NCI-H460 (cell line): ENCODE measurements around the gene IGSF21. TPM values are rescaled to one million over a fixed set of nuclear protein-coding genes. Genes with fewer than 3 reads are reported as not detected.

Experiments
- DNase-seq: peaks from one replicate; pipeline ENCODE4 v3.0.0-alpha.2; 2016; ENCODE audit warnings: low read depth; ENCODE audit errors: extremely low read depth
- total RNA-seq: library from RNA; depleted of rRNA; stranded (reverse); fragments of >200 nt; shearing (Covaris generic); gene quantifications from 2 replicates; pipeline ENCODE4 v1.2.3, GENCODE V29; 2014

IGSF21 gene
- total RNA-seq, 1 experiment from 2014 or later, result not detected

DNA sequence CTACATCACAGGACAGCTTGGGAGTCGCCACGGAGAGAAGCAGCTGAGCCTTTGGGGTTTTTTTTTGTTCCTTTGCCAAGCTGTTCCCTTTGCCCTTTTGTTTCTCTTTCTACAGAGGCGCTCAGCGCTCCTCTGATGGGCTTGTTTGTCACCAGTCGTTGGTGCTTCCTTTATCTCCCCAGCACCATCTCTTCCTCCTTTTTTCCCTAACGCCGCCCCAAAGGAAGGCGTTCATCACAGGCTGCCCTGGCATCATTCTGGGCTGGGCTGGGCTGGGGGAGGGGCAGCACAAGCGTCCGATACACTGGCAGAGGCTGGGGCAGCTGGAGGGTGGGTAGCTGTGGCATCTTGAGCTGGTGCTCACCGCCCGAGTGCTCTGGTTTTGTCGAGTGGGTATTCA, 10.5 kb downstream of the IGSF21 start:
- no peak for DNase-seq

GRCh38 chr1:18118491-18118890, 10.9 kb downstream of the IGSF21 start:
- DNase-seq, result no peak

DNA sequence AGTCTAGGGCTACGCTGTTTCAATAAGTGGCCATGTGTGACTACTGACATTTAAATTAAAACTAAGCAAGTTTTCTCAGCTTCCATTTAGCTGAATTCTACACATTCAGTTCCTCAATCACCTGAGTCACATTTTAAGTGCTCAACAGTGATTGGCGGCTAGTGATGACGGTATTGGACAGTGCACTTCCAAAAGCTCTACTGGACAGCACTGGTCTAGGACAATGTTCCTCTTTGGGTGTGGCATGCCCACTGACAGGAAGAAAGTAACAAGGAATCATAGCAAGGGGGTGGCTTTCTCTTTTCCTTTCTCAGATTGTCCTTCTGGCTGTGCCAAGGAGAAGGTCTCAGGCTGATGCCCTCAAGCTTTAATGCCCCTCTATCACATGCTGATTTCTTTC, 11.7 kb downstream of the IGSF21 start:
- no peak for DNase-seq

GRCh38 chr1:18119771-18120377, 12.3 kb downstream of the IGSF21 start:
- no peak for DNase-seq

DNA sequence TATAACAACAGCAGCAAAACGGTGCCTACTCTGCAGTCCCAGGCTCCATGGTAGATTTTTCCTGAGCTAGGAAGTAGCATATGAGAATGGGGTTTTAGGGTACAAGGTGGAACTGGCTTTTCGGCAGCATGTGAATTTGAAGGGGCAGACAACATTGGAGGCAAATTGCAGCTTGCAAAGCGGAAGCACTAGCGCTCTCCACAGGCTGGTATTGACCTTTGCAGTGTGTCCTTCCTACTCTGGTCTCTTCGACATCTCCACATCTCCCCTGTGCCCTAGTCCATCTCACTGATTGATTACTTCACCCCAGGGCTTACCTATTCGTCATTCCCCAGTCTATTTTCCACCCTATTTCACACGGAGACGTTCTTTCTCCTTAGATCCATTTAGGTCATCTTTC, 13.0 kb downstream of the IGSF21 start:
- no peak for DNase-seq

DNA sequence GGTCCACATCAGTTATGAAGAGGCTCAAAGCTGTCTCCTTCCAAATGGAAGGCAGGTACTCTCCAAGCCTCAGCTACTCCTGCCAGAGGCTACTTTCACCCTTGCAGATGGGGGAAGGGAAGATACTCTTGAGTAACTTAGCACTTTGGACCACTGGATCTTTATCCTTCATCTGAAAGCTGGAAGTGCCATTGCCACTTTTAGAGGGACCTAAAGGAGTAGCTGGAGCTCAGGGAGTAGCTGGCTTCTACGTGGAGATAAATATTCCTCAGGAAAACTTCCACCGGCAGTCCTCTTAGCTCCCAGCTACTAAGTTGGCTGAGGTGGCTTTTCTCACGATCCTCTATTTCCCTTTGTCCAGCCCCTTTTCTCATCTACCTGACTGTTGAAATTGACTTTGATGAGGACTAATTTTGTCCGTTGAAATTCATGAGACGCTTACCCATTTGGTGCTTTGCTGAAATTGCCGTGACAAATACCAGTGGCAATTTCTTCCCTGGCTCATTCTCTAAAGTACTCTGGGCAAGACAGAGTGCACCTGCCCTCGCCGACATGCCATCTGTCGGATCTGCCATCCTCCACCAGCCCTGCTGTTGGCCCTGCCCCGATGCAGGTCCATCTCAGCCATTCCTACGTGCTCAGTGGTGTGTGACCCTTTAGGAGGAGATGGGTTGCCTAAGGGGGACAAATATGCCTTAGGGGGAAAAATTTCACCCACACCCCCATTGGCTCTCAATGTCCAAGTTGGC, 13.6 kb downstream of the IGSF21 start:
- no peak for DNase-seq

DNA sequence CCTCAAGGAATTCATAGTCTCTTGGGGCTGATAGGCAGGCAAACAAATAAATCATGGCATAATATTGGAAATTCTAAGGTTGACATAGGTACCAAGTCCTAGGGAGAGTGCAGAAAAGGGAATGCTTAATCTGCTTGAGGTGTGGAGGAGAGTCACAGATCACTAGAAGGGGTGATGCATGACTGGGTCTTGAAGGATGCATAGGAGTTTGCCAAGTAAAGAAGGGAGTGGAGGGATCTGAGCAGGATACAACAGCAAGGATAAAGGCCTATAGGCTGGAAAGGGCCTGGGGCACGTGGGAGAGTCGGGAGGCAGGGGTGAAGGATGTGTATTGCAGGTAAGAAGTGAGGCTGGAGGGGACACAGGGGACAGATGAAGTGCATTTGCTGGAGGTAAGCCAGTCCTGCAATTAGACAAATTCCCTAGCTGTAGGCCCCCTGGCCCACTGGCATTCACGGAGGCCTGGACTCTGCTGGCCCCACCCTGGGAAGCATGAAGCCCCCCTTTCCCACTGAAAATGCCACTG, 15.9 kb downstream of the IGSF21 start:
- DNase-seq, result no peak

DNA sequence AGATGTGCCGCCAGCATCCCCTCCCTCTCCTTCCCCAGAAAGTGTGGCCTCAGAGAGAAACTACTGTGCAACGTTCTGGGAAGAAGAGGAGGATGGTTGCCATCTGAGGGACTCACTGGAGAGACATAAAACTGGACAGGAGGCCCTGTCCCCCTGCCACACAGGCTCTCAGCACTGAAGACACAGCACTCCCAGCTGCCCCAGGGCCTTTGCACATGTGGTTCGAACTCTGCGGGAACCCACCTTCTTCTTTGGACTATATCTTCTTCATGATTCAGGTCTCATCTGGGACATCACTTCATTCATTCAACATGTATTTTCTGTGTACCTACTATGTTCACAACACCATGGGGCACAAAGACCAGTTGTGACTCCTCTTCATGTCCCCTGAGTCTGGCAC, 17.4 kb downstream of the IGSF21 start:
- DNase-seq, result no peak

DNA sequence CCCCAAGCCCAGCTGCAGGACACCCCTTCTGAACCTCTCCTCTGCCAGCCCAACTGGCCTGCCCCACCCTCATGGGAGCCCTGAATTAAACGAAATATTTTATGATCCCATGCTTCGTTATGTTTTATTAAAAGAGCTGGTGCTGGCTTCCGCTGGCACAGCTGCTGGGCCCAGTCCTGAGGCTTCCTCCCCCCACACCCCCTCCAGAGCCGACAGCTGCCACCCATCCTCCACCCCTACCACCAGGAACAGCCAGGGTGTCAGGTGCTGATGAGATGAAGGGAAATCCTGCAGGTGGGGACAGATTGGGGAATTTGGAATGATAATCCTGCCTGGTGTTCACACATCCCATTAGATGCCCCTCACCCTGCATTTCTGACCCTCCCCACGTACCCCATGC, 19.0 kb downstream of the IGSF21 start:
- DNase-seq, result no peak

- no peak for DNase-seq
Measured at GRCh38 chr1:18128298-18128697, 20.7 kb downstream of the IGSF21 start.

DNA sequence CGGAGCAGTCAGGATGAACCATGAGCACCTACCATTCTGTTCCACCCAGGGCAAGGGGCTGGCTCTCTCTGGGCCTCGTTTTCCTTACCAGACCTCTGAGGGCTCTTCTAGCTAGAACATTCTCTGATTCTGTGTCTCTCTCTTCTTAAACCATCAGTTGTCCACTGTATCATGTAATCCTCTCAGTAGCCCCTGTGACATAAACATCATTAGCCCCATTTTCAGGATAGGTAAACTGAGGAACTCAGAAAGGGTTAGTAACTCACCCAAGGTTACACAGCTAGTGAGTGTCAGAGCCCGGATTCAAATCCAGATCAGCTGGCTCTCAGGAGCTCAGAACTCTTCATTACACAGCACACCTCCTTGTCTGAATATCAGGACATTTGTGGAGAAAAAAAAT, 22.8 kb downstream of the IGSF21 start:
- no peak for DNase-seq

- no peak for DNase-seq
Measured at GRCh38 chr1:18132022-18132710, 24.6 kb downstream of the IGSF21 start.

- no peak for DNase-seq
Measured at GRCh38 chr1:18132711-18133541, 25.3 kb downstream of the IGSF21 start.

- DNase-seq, result no peak
Measured at GRCh38 chr1:18134324-18135046, 26.9 kb downstream of the IGSF21 start.

- no peak for DNase-seq
Measured at GRCh38 chr1:18137759-18138345, 30.3 kb downstream of the IGSF21 start.

DNA sequence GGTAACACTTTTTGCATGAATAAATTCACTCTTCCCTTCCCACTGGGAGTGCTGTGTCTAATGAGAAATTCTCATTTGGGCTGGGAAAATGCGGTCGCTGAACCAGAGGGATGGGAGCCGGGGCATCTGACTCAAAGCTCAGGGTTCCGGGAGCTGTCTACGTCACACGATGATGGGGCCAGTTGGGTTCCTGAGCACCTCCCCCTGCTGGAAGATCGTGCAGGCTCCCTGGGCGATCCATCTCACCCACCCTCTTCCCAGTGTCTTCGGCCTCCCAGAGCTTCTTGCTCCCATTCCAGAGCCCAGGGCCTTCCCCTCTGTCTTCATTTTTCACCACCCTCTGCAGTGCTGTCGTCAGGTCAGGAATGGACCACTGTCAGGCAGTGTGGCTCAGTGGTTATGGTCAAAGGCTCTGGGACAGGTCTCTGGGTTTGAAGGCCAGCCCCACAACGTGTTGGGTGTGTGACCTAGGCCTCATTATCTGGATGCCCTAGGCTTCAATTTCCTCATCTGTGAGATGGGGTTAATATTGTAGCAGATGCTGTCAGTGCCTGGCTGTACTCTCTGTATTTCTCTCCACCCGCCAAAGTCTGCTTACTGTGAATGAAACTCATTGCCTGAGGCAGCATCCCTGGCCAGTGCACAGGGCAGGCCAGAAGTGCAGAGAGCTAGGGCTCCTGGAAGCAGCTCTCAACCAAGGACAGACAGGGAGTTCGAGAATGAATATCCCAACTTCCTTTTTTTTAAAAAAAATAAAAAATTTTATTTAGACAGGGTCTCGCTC, 31.8 kb downstream of the IGSF21 start:
- DNase-seq, result no peak

DNA sequence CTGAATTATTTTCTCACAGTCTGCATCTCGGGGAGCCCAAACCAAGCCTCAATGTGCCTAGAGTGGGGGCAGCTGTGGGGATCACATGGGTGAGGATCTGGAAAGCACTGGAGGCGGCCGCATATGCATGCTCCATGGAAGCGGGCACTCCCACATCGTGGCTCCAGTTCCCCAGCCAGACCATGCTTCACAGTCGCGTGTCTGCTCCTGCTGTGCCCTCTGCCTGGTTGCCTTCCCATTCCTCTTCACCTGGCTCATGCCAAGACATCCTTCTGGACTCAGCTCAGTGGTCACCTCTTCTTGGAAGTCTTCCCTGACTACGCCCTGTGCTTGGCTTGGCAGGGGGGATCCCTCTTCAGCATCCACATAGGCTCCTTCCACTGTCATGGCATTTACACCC, 32.8 kb downstream of the IGSF21 start:
- no peak for DNase-seq

DNA sequence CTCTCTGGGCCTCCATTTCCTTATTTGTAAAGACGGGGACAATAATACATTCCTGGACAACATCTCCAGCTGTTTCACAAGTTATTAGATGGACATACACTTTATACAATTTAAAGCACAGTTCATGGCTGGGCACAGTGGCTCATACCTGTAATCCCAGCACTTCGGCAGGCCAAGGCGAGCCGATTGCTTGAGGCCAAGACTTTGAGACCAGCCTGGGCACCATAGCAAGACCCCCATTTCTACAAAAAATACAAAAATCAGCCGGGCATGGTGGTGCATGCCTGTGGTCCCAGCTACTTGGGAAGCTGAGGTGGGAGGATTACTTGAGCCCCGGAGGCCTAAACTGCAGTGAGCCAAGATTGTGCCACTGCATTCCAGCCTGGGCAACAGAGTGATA, 34.1 kb downstream of the IGSF21 start:
- DNase-seq, result no peak

DNA sequence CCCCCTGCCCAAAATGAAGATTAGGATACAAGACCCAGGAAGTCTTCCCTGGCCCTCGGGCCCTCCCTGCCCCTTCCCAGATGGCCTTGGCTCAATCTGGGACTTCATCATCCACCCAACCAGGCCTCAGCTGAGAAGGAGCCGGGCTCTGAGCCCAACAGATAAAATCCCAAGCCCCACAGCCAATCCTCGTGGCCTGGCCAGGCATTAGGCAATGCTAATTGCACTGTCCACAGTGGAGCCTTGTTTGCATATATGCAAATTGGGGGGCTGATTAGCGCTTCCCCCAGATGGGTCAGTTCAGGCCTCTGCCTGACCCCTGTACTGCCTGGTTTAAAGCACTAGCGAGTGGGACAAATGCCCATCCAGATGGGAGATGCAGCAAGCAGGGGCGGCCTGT, 34.9 kb downstream of the IGSF21 start:
- DNase-seq, result no peak
